Fibroblast of the aortic adventitia (primary cell): ENCODE data around the gene PPM1K. TPM values are rescaled to one million over a fixed set of nuclear protein-coding genes. Genes with fewer than 3 reads are reported as not detected.
A peak's percentile ranks its signal among the peaks of the same experiment; 100 is the strongest.

ENCODE experiments used
- DNase-seq: peaks from one replicate; pipeline ENCODE4 v3.0.0-alpha.2; 2010; ENCODE audit warnings: low read depth
- H3K4me3 ChIP-seq: 2 replicates; pipeline ENCODE4 v1.5.1; 2011; ENCODE audit warnings: low read depth, mild to moderate bottlenecking, control low read depth, low read length, moderate library complexity
- CTCF ChIP-seq: IDR thresholded peaks from 2 replicates; pipeline ENCODE4 v1.5.1; 2011; ENCODE audit warnings: mild to moderate bottlenecking, low read length, control low read depth, inconsistent platforms; ENCODE audit not compliant: insufficient read depth
- total RNA-seq: library from RNA; depleted of rRNA; stranded (reverse); fragments of >200 nt; gene quantifications from 2 replicates; pipeline ENCODE4 v1.2.3, GENCODE V29; 2012; ENCODE audit warnings: low replicate concordance

The PPM1K gene
- total RNA-seq, 1 donor, result 11.1 TPM

- TF ChIP-seq CTCF, result no peak
- H3K4me3 ChIP-seq, result no peak overlapping the region
- no peak for DNase-seq
These were observed 60.8 kb downstream of the PPM1K start for GRCh38 chr4:88223516-88223915.

- DNase-seq, result peak; percentile 79
- TF ChIP-seq CTCF, result peak; percentile 60
- no peak overlapping the region for H3K4me3 ChIP-seq
These were observed 65.3 kb downstream of the PPM1K start for GRCh38 chr4:88219099-88219498.

GRCh38 chr4:88217169-88217568, 67.2 kb downstream of the PPM1K start:
- TF ChIP-seq CTCF, result no peak
- no peak for DNase-seq
- no peak overlapping the region for H3K4me3 ChIP-seq

GRCh38 chr4:88216395-88216794, 68.0 kb downstream of the PPM1K start:
- no peak for DNase-seq
- no peak for TF ChIP-seq CTCF
- no peak overlapping the region for H3K4me3 ChIP-seq

GRCh38 chr4:88215351-88215750, 69.0 kb downstream of the PPM1K start:
- H3K4me3 ChIP-seq, result no peak overlapping the region
- no peak for DNase-seq
- TF ChIP-seq CTCF, result no peak

GRCh38 chr4:88212253-88212561, 72.2 kb downstream of the PPM1K start:
- TF ChIP-seq CTCF, result no peak
- no peak overlapping the region for H3K4me3 ChIP-seq
- no peak for DNase-seq

GRCh38 chr4:88211473-88212252, 72.7 kb downstream of the PPM1K start:
- TF ChIP-seq CTCF, result peak; percentile 55
- no peak overlapping the region for H3K4me3 ChIP-seq
- peak; percentile 68 for DNase-seq
